K562 (cell line): ENCODE results near the gene MPND. TPM values are rescaled to one million over a fixed set of nuclear protein-coding genes. Genes with fewer than 3 reads are reported as not detected.

Experiments used
- BCLAF1 ChIP-seq, 2 experiments: fragments of 450-650 bp in 1 of 2; IDR thresholded peaks; 2 replicates each; pipeline ENCODE4 v1.6.1; 2011 to 2017; ENCODE audit warnings: low read depth in 2 of 2, antibody characterized with exemption in 1 of 2, borderline replicate concordance in 1 of 2, low read length in 1 of 2, mild to moderate bottlenecking in 1 of 2, mixed read lengths in 1 of 2; ENCODE audit not compliant: control insufficient read depth in 1 of 2
- DLX4 ChIP-seq: fragments of 250-450 bp; sonication (Bioruptor Pico); IDR thresholded peaks from 2 replicates; pipeline ENCODE4 v1.6.1; 2021; ENCODE audit warnings: mild to moderate bottlenecking
- ETV5 ChIP-seq: sonication (generic); formaldehyde crosslinking; IDR thresholded peaks from 2 replicates; pipeline ENCODE4 v1.4.0; 2020; ENCODE audit warnings: low read depth, mild to moderate bottlenecking, missing genetic modification reagents
- ETV6 ChIP-seq, 3 experiments: fragments of 150-350 bp in 1 of 3; sonication (generic) in 1 of 3; formaldehyde crosslinking in 1 of 3; IDR thresholded peaks; 2 replicates each; pipeline versions ENCODE4 v1.6.1 to v1.8.0; 2014 to 2022; ENCODE audit warnings: borderline replicate concordance in 2 of 3, low read depth in 2 of 3, antibody characterized with exemption in 1 of 3, low read length in 1 of 3, mild to moderate bottlenecking in 1 of 3, missing genetic modification reagents in 1 of 3
- HES1 ChIP-seq: fragments of 450-650 bp; IDR thresholded peaks from 2 replicates; pipeline ENCODE4 v1.6.1; 2016; ENCODE audit warnings: low read depth, mild to moderate bottlenecking, moderate library complexity
- IRF1 ChIP-seq: sonication (generic); formaldehyde crosslinking; IDR thresholded peaks from 2 replicates; pipeline ENCODE4 v1.8.0; 2022; ENCODE audit warnings: missing genetic modification reagents, mild to moderate bottlenecking, borderline replicate concordance
- KAT2B ChIP-seq: IDR thresholded peaks from one replicate; pipeline ENCODE4 v1.6.1; 2012; ENCODE audit warnings: low read depth, mild to moderate bottlenecking, control low read depth, inconsistent platforms, low read length, moderate library complexity
- MEF2A ChIP-seq: IDR thresholded peaks from 2 replicates; pipeline ENCODE4 v1.6.1; 2011; ENCODE audit warnings: low read depth, mild to moderate bottlenecking, low read length, moderate library complexity; ENCODE audit not compliant: control insufficient read depth
- MYNN ChIP-seq, 2 experiments: sonication (generic); formaldehyde crosslinking in 1 of 2; IDR thresholded peaks; 2 replicates each; pipeline versions ENCODE4 v1.5.0 to v1.6.1; 2016 to 2020; ENCODE audit warnings: antibody characterized with exemption in 1 of 2, missing genetic modification reagents in 1 of 2
- NR1H2 ChIP-seq: sonication (generic); formaldehyde crosslinking; IDR thresholded peaks from 2 replicates; pipeline ENCODE4 v1.4.0; 2020; ENCODE audit warnings: mild to moderate bottlenecking, missing genetic modification reagents
- NRF1 ChIP-seq, 2 experiments: fragments of 450-650 bp; IDR thresholded peaks in 1 of 2; conservative IDR thresholded peaks in 1 of 2; 2 replicates each; pipeline ENCODE4 v1.6.1; 2014; ENCODE audit warnings: mild to moderate bottlenecking in 2 of 2
- RAD21 ChIP-seq, 2 experiments: fragments of 250-450 bp in 1 of 2; fragments of 450-650 bp in 1 of 2; sonication (Bioruptor Pico) in 1 of 2; formaldehyde crosslinking in 1 of 2; IDR thresholded peaks in 1 of 2; conservative IDR thresholded peaks in 1 of 2; 2 replicates each; pipeline versions ENCODE4 v1.4.0 to v1.8.0; 2020 to 2022; ENCODE audit warnings: mild to moderate bottlenecking in 2 of 2, moderate library complexity in 1 of 2
- RFX1 ChIP-seq: fragments of 450-650 bp; IDR thresholded peaks from 2 replicates; pipeline ENCODE4 v1.6.1; 2016; ENCODE audit warnings: mild to moderate bottlenecking, moderate library complexity
- SIX5 ChIP-seq, 2 experiments: IDR thresholded peaks; 2 replicates each; pipeline ENCODE4 v1.6.1; 2011; ENCODE audit warnings: low read length in 2 of 2, borderline replicate concordance in 1 of 2, low read depth in 1 of 2, mild to moderate bottlenecking in 1 of 2, moderate library complexity in 1 of 2; ENCODE audit not compliant: insufficient read depth in 1 of 2
- SMARCA5 ChIP-seq: fragments of 450-650 bp; IDR thresholded peaks from 2 replicates; pipeline ENCODE4 v1.6.1; 2016
- TFAM ChIP-seq: fragments of 250-450 bp; sonication (Bioruptor Pico); conservative IDR thresholded peaks from 2 replicates; pipeline ENCODE4 v1.5.0; 2021; ENCODE audit warnings: mild to moderate bottlenecking, moderate library complexity
- ZBTB7A ChIP-seq: IDR thresholded peaks from 2 replicates; pipeline ENCODE4 v1.6.1; 2011; ENCODE audit warnings: low read depth, mild to moderate bottlenecking, low read length, moderate library complexity, borderline replicate concordance; ENCODE audit not compliant: control insufficient read depth
- ZNF121 ChIP-seq: sonication (generic); formaldehyde crosslinking; conservative IDR thresholded peaks from 2 replicates; pipeline ENCODE4 v1.8.0; 2022; ENCODE audit warnings: missing genetic modification reagents
- ZNF143 ChIP-seq: sonication (generic); formaldehyde crosslinking; IDR thresholded peaks from 2 replicates; pipeline ENCODE4 v1.9.0; 2022; ENCODE audit warnings: mild to moderate bottlenecking, missing genetic modification reagents
- ZNF445 ChIP-seq: fragments of 250-450 bp; sonication (Bioruptor Pico); IDR thresholded peaks from 2 replicates; pipeline ENCODE4 v1.4.0; 2020; ENCODE audit warnings: low read depth, mild to moderate bottlenecking, moderate library complexity
- ZNF586 ChIP-seq: fragments of 450-650 bp; formaldehyde crosslinking; conservative IDR thresholded peaks from 2 replicates; pipeline ENCODE4 v1.4.0; 2020; ENCODE audit warnings: mild to moderate bottlenecking, moderate library complexity
- polyA plus RNA-seq, 8 experiments: library from polyadenylated mRNA; depleted of rRNA in 4 of 8; stranded (reverse) in 5 of 8; unstranded in 3 of 8; fragments of >200 nt; fragmentation: Nextera tagmentation in 2 of 8; fragmentation: Illumina TruSeq in 1 of 8; extraction: Ambion mirVana in 2 of 8; extraction: Trizol in 1 of 8; gene quantifications; 2 replicates each; pipeline versions ENCODE4 v1.2.1 to v1.2.3, GENCODE V29; 2011 to 2014; ENCODE audit warnings: inconsistent platforms in 1 of 8, missing spikeins in 1 of 8
- total RNA-seq, 7 experiments: library from RNA; depleted of rRNA in 6 of 7; stranded (reverse); fragments of >200 nt in 6 of 7; fragmentation: Illumina TruSeq in 2 of 7; extraction: Trizol in 2 of 7; gene quantifications; 2 replicates each; pipeline versions ENCODE4 v1.2.1 to v1.2.3, GENCODE V29; 2011 to 2021; ENCODE audit warnings: low replicate concordance in 1 of 7

Gene MPND
- total and polyA plus RNA-seq, 9 of the 15 experiments (the other 6 are each of a cell fraction or from before 2014, with no cell fraction given), result 0.25 to 14.0 (median 3.9) TPM

- TF ChIP-seq HES1 (no peak), NR1H2 (CRISPR knock-in tag) (no peak), RFX1 (no peak), ETV5 (CRISPR knock-in tag) (no peak), SIX5 (IDR thresholded peaks at IDR 0.05; ENCODE audit: borderline replicate concordance in 1 of 2, insufficient read depth in 1 of 2, low read depth in 1 of 2, low read length in 2 of 2) (peak; percentile 80 to 83), RAD21 (CRISPR knock-in tag; conservative IDR thresholded peaks at IDR 0.05 in 1 of 2, IDR thresholded peaks at IDR 0.05 in 1 of 2) (no peak), MEF2A (no peak), SMARCA5 (no peak), DLX4 (no peak), ZNF143 (CRISPR knock-in tag) (peak; percentile 92), NRF1 (conservative IDR thresholded peaks at IDR 0.05 in 1 of 2, IDR thresholded peaks at IDR 0.05 in 1 of 2) (peak; percentile 92 to 94; a peak in 2 of 4 replicates), BCLAF1 (IDR thresholded peaks at IDR 0.05; ENCODE audit: borderline replicate concordance in 1 of 2, control insufficient read depth in 1 of 2, low read depth in 2 of 2, low read length in 1 of 2) (no peak), IRF1 (CRISPR knock-in tag) (no peak), TFAM (CRISPR knock-in tag) (no peak), ZNF445 (CRISPR knock-in tag) (no peak), MYNN (IDR thresholded peaks at IDR 0.05) (no peak), MYNN (CRISPR knock-in tag; IDR thresholded peaks at IDR 0.05) (no peak), KAT2B (no peak), ZNF121 (CRISPR knock-in tag) (no peak), ZBTB7A (0 out of 2 replicates have a peak, but pooled peaks have one; percentile 19), ETV6 (IDR thresholded peaks at IDR 0.05; ENCODE audit: borderline replicate concordance in 1 of 2, low read depth in 2 of 2, low read length in 1 of 2) (no peak), ETV6 (CRISPR knock-in tag; IDR thresholded peaks at IDR 0.05; ENCODE audit: borderline replicate concordance) (no peak), ZNF586 (CRISPR knock-in tag) (no peak)
These were observed 38.7 kb upstream of the MPND start, which contains the start of gene FSD1 (continued) for GRCh38 chr19:4304538-4305256.
